Measurements from ENCODE around the gene KRT6A.

GRCh38 chr12:52532636-52533035 lies 39.6 kb upstream of the KRT6A start:
- TF ChIP-seq CTCF (IDR thresholded peaks at IDR 0.05) (no peak), POLR2A (IDR thresholded peaks at IDR 0.05) (no peak)

Measured in prostate gland (tissue), 2 donors.